GM21528 (cell line): Measurements from ENCODE around the gene SPDYE16.
"Not testable (repeated sequence)": the region's sequence is repeated elsewhere in the genome, so short reads cannot be mapped to it uniquely, and the experiment has no call there.

Experiments used
- ATAC-seq: cut with Tn5 transposase; IDR thresholded peaks from one replicate; pipeline ENCODE4 v1.9.1; 2021; ENCODE audit warnings: mild to moderate bottlenecking, moderate library complexity; ENCODE audit not compliant: unreplicated experiment, low FRiP score

The SPDYE16 gene

GRCh38 chr7:76543197-76543596 is at the start of gene SPDYE16:
TSS of gene SPDYE16 (minus strand) at chr7:76543297. CDS start at chr7:76541459, 1,838 bp downstream.
- not testable (repeated sequence) for ATAC-seq

- not testable (repeated sequence) for ATAC-seq
Measured at GRCh38 chr7:76592694-76593093, 49.6 kb upstream of the SPDYE16 start.

DNA sequence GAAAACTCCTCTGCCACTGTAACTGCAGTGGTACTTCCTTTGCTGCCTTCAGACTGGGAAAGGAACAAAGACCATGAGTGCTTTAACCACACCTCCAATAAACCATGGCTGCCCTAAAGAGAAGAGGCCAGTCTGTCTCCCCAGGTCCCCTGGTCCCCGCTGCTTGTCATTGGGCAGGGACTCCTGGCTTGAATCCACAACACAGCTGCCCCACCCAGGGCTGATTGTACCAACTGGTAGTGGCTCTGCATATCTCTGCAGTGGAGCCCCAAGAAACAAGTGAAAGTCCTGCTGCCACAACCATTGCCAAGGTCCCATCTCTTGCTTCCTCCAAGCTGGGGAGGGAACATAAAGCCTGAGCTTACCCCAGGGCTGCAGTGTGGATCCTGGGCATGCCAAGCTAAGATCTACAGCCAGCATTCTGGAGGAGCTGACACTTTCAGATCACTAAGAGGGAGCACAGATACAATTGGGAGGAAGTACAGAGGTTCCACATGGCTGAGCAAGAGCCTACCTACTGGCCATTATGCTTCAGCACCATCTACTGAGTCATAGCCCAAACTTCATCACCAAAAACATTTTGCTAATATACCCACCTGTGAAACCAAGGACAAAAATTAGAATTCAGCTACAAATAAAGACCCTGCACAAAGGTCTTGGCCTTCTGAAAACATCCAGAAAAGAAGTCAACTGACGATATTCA is 48.7 kb upstream of the SPDYE16 start:
- ATAC-seq, result peak; percentile 72

GRCh38 chr7:76591033-76591432 is 47.9 kb upstream of the SPDYE16 start:
- ATAC-seq, result not testable (repeated sequence)

- not testable (repeated sequence) for ATAC-seq
Measured at GRCh38 chr7:76588586-76588985, 45.5 kb upstream of the SPDYE16 start.

DNA sequence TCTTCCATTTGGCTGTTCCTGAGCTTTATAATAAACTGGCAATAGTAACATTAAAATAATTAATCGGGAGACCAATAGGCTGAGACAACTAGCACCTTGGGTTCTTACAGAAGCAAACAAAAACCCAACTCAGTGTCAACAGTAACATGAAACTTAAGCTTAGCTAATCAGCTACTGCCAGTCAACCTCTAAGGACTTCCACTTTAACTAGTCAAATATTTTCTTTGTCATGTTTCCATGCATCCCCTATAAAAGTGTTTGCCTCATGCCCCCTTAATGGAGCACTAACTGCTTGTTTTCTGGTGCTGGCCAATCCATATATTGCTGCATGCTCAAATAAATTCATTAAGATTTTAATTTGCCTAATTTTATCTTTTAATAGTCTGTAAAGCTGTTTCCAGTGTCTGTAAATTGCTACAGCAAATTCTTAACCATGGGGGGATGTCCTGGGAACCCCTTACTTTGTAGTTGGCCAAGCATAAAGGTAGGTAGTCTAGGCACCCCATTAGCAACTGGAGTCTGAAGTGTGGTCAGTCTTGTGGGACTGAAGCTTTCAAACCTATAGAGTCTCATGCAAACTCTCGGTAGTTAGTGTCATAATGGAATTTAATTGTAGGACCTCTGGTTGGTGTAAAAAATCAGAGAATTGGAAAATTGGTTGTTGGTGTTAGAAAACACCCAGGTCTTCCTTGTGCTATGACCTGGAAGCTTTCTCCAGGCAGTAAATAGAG is 43.7 kb upstream of the SPDYE16 start:
- ATAC-seq, result not testable (repeated sequence)

DNA sequence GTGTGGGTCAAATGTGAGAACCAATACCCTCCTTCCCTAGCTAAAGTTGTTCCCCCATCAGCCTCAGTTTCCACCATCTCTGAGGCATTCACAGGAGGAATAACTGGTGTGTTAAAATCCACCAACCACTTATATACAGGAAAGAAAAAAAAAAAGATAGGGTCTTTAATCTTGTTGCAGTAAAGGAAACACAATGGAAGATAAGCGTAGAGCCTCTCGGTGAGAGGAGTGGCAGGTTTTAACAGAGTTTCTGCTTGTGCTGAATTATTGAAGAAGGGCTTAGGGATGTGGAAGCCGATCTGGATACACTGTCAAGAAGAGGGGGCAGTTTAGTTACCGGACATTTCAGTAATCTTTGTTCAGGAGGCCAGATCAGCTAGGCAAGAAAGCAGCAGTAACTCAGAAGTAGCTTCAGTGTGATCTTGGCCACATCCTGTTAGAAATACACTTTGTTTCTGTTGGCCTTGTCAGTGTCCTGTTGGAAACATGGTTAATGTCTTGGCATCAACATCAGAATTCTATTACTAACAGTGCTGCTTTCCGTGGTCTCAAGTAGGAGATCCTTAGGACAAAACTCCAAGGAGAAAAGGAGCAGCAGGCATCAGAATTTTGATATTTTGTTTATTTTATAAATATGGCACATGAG is 40.7 kb upstream of the SPDYE16 start:
- ATAC-seq, result not testable (repeated sequence)

- ATAC-seq, result not testable (repeated sequence)
Measured at GRCh38 chr7:76582848-76583631, 39.9 kb upstream of the SPDYE16 start.

DNA sequence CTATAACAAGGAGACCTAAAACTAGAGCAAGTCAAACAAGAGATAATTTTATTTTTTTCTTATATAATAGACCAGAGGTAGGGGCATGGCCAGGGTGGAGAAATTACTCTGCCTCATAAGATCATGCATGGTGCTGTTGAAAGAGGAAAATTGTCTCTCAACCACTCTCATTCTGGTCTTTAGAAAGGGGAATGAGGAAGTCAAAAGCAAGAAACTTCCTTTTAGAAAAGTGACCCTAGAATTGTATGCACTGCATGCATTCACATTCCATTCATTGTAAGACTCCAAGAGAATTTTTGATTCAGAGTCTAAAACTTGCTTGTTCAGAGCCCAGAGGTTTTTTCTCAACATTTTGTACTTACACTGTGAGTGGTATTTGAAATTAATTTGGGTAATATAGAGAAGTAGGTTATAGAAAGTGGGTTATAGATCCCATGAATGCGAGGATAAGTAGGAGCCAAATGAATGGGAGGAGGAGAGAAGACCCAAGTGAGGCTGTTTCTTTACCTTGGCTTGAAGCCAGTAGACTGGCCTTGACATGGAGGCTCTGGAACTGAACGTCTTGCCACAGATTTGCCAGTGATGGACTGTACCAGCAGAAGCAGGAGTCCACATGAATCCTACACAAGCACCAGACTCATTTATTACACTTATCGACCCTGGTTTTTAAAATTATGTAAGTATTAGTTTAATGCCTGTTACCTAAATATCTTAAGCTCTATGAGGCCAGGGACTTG is 33.0 kb upstream of the SPDYE16 start:
- ATAC-seq, result not testable (repeated sequence)

- ATAC-seq, result not testable (repeated sequence)
Measured at GRCh38 chr7:76575431-76575830, 32.3 kb upstream of the SPDYE16 start.

- not testable (repeated sequence) for ATAC-seq
Measured at GRCh38 chr7:76572296-76572695, 29.2 kb upstream of the SPDYE16 start.

DNA sequence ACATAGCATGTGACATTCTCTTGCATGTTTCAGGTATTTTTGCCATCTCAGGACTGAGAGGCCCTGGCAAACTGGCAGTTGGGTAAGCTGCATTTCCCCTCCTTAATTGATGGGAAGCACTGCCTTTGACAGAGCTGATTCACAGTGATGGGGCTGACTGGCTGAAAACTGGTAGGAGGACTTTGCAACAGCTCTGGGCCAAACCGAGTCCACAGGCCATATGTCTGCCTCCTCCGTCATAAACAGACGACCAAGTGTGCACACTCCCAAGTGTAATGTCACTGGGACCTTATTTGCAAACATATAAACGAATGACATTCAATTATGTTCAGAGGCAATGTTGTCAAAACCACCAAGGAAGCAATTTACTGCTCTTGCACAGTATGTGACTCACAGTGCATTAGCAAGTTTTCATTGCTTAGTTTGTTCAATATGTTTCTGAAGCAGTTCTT is 27.3 kb upstream of the SPDYE16 start:
- ATAC-seq, result not testable (repeated sequence)

DNA sequence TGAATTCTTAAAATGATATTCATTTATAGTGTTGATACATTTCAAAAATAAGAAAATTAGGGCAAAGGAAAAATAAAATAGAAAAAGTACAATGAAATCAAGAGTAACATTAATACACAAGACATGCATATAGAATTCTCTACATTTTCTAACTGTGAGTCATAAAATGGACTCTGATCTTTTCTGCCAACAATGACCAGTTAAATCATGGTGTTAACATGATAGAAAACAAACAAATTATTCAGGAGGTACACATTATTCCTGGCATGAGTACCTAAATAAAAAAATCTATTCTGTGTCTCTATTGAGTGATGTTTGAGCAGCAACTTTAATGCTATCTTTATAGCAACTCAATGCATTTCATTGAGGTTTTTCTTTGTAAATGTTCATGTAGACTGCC is 25.6 kb upstream of the SPDYE16 start:
- not testable (repeated sequence) for ATAC-seq

DNA sequence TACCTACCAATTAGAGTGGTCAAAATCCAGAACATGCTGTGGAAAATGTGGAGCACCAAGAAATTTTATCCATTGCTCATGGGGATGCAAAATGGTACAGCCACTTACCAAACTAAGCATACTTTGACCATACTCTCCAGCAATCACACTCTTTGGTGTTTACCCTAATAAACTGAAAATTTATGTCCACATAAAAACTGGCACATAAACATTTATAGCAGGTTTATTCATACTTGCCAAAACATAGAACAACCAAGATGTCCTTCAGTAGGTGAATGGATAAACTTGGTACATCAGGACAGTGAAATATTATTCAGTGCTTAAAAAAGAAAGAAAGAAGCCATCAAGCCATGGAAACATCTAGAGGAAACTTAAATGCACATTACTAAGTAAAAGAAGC is 24.7 kb upstream of the SPDYE16 start:
- ATAC-seq, result not testable (repeated sequence)

DNA sequence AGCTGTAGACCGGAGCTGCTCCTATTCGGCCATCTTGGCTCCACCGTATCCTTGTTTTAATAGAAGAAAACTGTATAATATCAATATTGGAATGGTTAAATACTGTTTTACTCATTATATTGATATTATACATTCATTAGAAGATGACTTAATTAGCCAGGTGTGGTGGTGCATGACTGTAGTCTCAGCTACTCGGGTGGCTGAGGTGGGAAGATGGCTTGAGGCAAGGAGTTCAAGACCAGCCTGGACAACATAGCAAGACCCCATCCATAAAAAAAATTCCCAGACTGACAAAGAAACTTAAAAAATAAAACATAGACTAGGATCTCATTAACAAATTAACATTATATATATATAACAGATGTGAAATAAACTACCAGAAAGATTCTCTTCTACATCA is 24.2 kb upstream of the SPDYE16 start:
- ATAC-seq, result not testable (repeated sequence)

DNA sequence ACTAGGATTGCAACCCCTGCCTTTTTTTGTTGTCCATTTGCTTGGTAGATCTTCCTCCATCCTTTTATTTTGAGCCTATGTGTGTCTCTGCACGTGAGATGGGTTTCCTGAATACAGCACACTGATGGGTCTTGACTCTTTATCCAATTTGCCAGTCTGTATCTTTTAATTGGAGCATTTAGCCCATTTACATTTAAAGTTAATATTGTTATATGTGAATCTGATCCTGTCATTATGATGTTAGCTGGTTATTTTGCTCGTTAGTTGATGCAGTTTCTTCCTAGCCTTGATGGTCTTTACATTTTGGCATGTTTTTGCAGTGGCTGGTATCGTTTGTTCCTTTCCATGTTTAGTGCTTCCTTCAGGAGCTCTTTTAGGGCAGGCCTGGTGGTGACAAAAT is 21.9 kb upstream of the SPDYE16 start:
- ATAC-seq, result not testable (repeated sequence)

DNA sequence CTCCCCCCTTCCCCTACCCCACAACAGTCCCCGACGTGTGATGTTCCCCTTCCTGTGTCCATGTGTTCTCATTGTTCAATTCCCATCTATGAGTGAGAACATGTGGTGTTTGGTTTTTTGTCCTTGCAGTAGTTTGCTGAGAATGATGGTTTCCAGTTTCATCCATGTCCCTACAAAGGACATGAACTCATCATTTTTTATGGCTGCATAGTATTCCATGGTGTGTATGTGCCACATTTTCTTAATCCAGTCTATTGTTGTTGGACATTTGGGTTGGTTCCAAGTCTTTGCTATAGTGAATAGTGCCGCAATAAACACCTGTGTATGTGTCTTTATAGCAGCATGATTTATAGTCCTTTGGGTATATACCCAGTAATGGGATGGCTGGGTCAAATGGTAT is 18.2 kb upstream of the SPDYE16 start:
- ATAC-seq, result not testable (repeated sequence)

- ATAC-seq, result not testable (repeated sequence)
Measured at GRCh38 chr7:76560157-76560556, 17.1 kb upstream of the SPDYE16 start.

DNA sequence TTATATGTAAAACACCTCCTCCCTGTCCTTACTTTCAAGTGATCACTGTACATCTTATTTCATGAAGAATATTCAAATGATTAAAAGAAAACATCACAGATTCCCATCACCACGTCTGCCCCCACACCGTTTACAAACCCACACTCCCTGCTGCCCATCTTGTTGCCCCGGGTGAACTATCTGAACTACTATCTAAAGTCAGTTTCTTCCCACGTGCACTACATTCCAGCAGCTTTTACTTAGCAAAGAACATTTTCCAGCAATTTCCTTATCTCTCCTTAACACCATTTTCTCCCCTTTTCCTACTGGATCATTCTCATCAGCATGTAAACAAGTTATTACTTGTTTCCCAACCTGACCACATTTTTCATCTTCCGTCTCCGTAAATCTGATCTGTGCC is 16.6 kb upstream of the SPDYE16 start:
- not testable (repeated sequence) for ATAC-seq

DNA sequence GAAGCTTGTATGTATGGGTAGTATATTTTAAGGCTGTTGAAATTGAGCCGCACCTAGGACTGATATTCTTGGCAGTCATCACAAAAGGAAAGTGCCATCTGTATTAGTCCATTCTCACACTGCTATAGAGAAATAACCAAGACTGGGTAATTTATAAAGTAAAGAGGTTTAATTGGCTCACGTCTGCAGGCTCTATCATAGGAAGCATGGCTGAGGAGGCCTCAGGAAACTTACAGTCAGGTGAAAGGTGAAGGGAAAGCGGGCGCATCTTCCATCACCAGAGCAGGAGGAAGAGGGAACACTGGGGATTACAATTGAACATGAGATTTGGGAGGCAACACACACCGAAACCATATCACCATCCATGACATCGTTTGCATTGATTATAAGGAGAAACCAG is 8.9 kb upstream of the SPDYE16 start:
- ATAC-seq, result not testable (repeated sequence)
